Measurements from ENCODE around the gene EGLN3. TPM values are rescaled to one million over a fixed set of nuclear protein-coding genes. Genes with fewer than 3 reads are reported as not detected.

Gene EGLN3
- total RNA-seq, 1 experiment from 2014 or later, result 3.2 TPM

DNA sequence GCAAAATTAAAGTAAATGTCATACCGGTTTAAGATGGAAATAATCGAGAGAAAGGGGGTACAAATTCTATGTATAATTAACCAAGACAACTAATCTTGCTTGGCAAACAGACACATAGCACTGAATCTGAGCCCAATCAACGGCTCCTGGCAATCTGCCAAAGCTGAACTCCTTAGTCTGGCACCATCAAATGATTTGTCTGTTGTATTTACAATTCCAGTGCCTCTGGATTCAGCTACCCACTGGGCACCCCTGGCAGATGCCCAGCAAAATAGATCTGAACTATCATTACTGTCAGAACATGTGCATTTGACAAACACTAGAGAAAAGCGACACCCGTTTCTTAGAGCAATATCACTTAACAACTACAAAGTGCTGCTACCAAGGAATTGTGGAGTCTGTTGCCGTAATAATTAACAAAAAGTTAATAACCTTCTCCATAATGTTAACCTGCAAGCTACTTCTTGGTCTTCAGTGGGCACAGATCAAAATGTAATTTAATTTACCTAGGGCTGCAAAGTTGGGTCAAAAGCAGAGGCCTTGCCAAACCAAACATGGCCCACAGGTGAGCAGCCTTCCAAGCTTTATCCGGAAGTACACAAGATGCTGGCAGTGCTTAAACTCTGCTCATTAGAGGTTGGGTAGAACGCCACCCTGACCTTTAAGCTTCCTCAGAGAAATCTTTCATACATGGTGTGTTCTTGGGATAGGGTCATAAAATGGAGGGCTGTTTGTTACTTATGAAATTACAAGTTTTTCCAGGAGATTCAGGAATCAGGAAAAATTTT is 7.6 kb downstream of the EGLN3 start:
- peaks cover 8% of the 10 kb centered on the region for H3K4me1 ChIP-seq (ENCODE audit: insufficient read depth, low read length)
- no peak overlapping the region for H3K4me2 ChIP-seq (ENCODE audit: low read length)
- no TSS peak for BruUV-seq (replicated peaks)
- no peaks in the 10 kb centered on the region for H3K9me3 ChIP-seq (ENCODE audit: low read length)
- ChIA-PET CTCF (no interaction called here), POLR2A (ENCODE audit: unreplicated experiment) (no interaction called here)
- DNase-seq (no peak), ATAC-seq (no peak)
- no peaks in the 10 kb centered on the region for H3F3A ChIP-seq (ENCODE audit: low read length, unreplicated experiment)
- no peak overlapping the region for H2AFZ ChIP-seq (ENCODE audit: low read length)
- no peaks in the 10 kb centered on the region for H3K36me3 ChIP-seq (ENCODE audit: low read depth, low read length)
- intact Hi-C loops (cut with micrococcal nuclease), result no loop called here
- no peak overlapping the region for H3K9ac ChIP-seq (ENCODE audit: low read length)
- H3K27ac ChIP-seq (ENCODE audit: low read length), result no peak overlapping the region
- peaks cover 12% of the 10 kb centered on the region for H3K27me3 ChIP-seq (ENCODE audit: low read length)
- H3K79me2 ChIP-seq (ENCODE audit: low read length), result 0 out of 2 replicates have a peak, but pooled peaks cover 3% of the 10 kb centered on the region
- no peaks in the 10 kb centered on the region for H3K9me2 ChIP-seq (replicated peaks; ENCODE audit: low read length)
- no peak for TF ChIP-seq EZH2phosphoT487 (IDR thresholded peaks at IDR 0.05; ENCODE audit: borderline replicate concordance, low read length)
- TF ChIP-seq EZH2 (IDR thresholded peaks at IDR 0.05; ENCODE audit: low read length, unreplicated experiment), result no peak
- TF ChIP-seq, protein P1, sequence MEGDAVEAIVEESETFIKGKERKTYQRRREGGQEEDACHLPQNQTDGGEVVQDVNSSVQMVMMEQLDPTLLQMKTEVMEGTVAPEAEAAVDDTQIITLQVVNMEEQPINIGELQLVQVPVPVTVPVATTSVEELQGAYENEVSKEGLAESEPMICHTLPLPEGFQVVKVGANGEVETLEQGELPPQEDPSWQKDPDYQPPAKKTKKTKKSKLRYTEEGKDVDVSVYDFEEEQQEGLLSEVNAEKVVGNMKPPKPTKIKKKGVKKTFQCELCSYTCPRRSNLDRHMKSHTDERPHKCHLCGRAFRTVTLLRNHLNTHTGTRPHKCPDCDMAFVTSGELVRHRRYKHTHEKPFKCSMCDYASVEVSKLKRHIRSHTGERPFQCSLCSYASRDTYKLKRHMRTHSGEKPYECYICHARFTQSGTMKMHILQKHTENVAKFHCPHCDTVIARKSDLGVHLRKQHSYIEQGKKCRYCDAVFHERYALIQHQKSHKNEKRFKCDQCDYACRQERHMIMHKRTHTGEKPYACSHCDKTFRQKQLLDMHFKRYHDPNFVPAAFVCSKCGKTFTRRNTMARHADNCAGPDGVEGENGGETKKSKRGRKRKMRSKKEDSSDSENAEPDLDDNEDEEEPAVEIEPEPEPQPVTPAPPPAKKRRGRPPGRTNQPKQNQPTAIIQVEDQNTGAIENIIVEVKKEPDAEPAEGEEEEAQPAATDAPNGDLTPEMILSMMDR (conservative IDR thresholded peaks at IDR 0.05; ENCODE audit: low read depth, low read length), result no peak
- no peaks in the 10 kb centered on the region for H4K20me1 ChIP-seq (ENCODE audit: low read length)
- H3K4me3 ChIP-seq (ENCODE audit: low read length), result no peak overlapping the region

DNA sequence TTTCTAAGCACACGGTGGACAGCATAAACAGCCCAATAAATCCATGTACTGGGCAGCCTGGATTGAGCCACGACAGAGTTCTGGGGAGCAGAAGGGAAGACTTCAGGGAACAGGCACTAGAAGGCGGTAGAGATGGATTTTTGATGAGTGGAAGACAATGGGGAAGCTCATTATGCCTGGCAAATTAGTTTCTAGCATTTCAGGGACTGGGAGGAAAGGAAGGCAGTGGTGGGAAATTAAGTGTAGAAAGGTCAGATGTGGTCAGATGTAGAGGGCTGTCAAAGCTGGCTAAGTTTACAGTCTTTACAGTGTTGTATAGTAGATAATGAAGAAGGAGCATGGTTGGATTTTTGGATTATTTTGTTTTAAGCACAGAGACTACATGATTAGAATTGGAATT is 9.2 kb downstream of the EGLN3 start:
- intact Hi-C loops (cut with micrococcal nuclease), result no loop called here
- no peak for TF ChIP-seq EZH2 (IDR thresholded peaks at IDR 0.05; ENCODE audit: low read length, unreplicated experiment)
- TF ChIP-seq EZH2phosphoT487 (IDR thresholded peaks at IDR 0.05; ENCODE audit: borderline replicate concordance, low read length), result no peak
- TF ChIP-seq, protein P1 (conservative IDR thresholded peaks at IDR 0.05; ENCODE audit: low read depth, low read length), result no peak
- CTCF ChIA-PET, result no interaction called here
- Histone ChIP-seq H3K9ac (ENCODE audit: low read length) (no peak overlapping the region), H3K27me3 (ENCODE audit: low read length) (peaks cover 4% of the 10 kb centered on the region), H3K4me1 (ENCODE audit: insufficient read depth, low read length) (peaks cover 14% of the 10 kb centered on the region), H3K79me2 (ENCODE audit: low read length) (0 out of 2 replicates have a peak, but pooled peaks cover 3% of the 10 kb centered on the region), H3K9me2 (replicated peaks; ENCODE audit: low read length) (no peaks in the 10 kb centered on the region), H3K36me3 (ENCODE audit: low read depth, low read length) (no peaks in the 10 kb centered on the region), H3K4me2 (ENCODE audit: low read length) (no peak overlapping the region), H3F3A (ENCODE audit: low read length, unreplicated experiment) (no peaks in the 10 kb centered on the region), H3K9me3 (ENCODE audit: low read length) (no peaks in the 10 kb centered on the region), H2AFZ (ENCODE audit: low read length) (no peak overlapping the region), H3K4me3 (ENCODE audit: low read length) (no peak overlapping the region), H3K27ac (ENCODE audit: low read length) (no peak overlapping the region), H4K20me1 (ENCODE audit: low read length) (no peaks in the 10 kb centered on the region)
- no TSS peak for BruUV-seq (replicated peaks)
- POLR2A ChIA-PET (ENCODE audit: unreplicated experiment), result interaction anchor here (0.6 kb wide), 1 partner anchor 41 kb away, joined by 14 read pairs; no protein-coding TSS in a partner anchor
- ATAC-seq (no peak), DNase-seq (no peak)

DNA sequence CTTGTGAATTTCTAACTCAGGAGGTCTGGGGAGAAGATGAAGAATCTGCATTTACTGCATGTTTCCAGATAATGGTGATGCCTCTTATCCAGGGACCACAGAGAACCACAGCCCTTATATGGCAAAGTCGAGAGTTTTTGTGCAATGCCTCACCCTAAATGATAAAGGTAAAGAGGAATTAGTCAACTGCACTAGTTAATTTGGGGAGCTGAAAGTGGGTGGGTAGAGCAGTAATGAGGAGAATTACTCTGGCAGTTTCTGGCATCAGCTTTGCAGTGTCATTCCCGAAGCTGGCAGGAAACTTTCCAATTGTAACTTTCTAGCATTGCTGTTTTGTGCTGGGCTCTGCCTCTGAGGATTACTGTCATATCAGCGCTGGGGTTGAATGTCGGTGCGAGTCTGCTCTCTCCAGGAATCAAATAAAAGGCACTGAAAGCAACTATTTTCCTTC is 10.3 kb downstream of the EGLN3 start:
- no peaks in the 10 kb centered on the region for H3K9me3 ChIP-seq (ENCODE audit: low read length)
- H3K9me2 ChIP-seq (replicated peaks; ENCODE audit: low read length), result no peaks in the 10 kb centered on the region
- TF ChIP-seq, protein P1 (conservative IDR thresholded peaks at IDR 0.05; ENCODE audit: low read depth, low read length), result no peak
- TF ChIP-seq EZH2 (IDR thresholded peaks at IDR 0.05; ENCODE audit: low read length, unreplicated experiment) (no peak), EZH2phosphoT487 (IDR thresholded peaks at IDR 0.05; ENCODE audit: borderline replicate concordance, low read length) (no peak)
- no peak overlapping the region for H3K9ac ChIP-seq (ENCODE audit: low read length)
- CTCF ChIA-PET, result no interaction called here
- no peaks in the 10 kb centered on the region for H3K36me3 ChIP-seq (ENCODE audit: low read depth, low read length)
- intact Hi-C loops (cut with micrococcal nuclease), result no loop called here
- no peak overlapping the region for H2AFZ ChIP-seq (ENCODE audit: low read length)
- H3K4me2 ChIP-seq (ENCODE audit: low read length), result no peak overlapping the region
- no peak for DNase-seq
- H3K4me1 ChIP-seq (ENCODE audit: insufficient read depth, low read length), result peaks cover 14% of the 10 kb centered on the region
- no peaks in the 10 kb centered on the region for H4K20me1 ChIP-seq (ENCODE audit: low read length)
- H3K4me3 ChIP-seq (ENCODE audit: low read length), result no peak overlapping the region
- POLR2A ChIA-PET (ENCODE audit: unreplicated experiment), result no interaction called here
- no peaks in the 10 kb centered on the region for H3K27me3 ChIP-seq (ENCODE audit: low read length)
- no peaks in the 10 kb centered on the region for H3F3A ChIP-seq (ENCODE audit: low read length, unreplicated experiment)
- no TSS peak for BruUV-seq (replicated peaks)
- ATAC-seq, result no peak
- H3K79me2 ChIP-seq (ENCODE audit: low read length), result no peaks in the 10 kb centered on the region
- H3K27ac ChIP-seq (ENCODE audit: low read length), result no peak overlapping the region

Measured in PC-3 (cell line).